ENCODE results near the gene EPS8.
"Not testable (repeated sequence)": the region's sequence is repeated elsewhere in the genome, so short reads cannot be mapped to it uniquely, and the experiment has no call there.

Gene EPS8

GRCh38 chr12:15756822-15757221, 32.4 kb downstream of the EPS8 start:
- DNase-seq (ENCODE audit: low read depth) = no peak

GRCh38 chr12:15754233-15754632, 35.0 kb downstream of the EPS8 start:
- DNase-seq (ENCODE audit: low read depth) = no peak

GRCh38 chr12:15752785-15753184, 36.4 kb downstream of the EPS8 start:
- DNase-seq (ENCODE audit: low read depth) = no peak

- DNase-seq (ENCODE audit: low read depth) = no peak
Measured at GRCh38 chr12:15751741-15752140, 37.4 kb downstream of the EPS8 start.

GRCh38 chr12:15749937-15750336, 39.3 kb downstream of the EPS8 start:
- no peak for DNase-seq (ENCODE audit: low read depth)

- not testable (repeated sequence) for DNase-seq (ENCODE audit: low read depth)
Measured at GRCh38 chr12:15741870-15742269, 47.3 kb downstream of the EPS8 start.

- no peak for DNase-seq (ENCODE audit: low read depth)
Measured at GRCh38 chr12:15741082-15741481, 48.1 kb downstream of the EPS8 start.

GRCh38 chr12:15740389-15740788, 48.8 kb downstream of the EPS8 start:
- DNase-seq (ENCODE audit: low read depth) = not testable (repeated sequence)

GRCh38 chr12:15738438-15739015, 50.7 kb downstream of the EPS8 start:
- no peak for DNase-seq (ENCODE audit: low read depth)

- no peak for DNase-seq (ENCODE audit: low read depth)
Measured at GRCh38 chr12:15735837-15736615, 53.2 kb downstream of the EPS8 start.

GRCh38 chr12:15733136-15733535, 56.1 kb downstream of the EPS8 start:
- DNase-seq (ENCODE audit: low read depth) = no peak

- DNase-seq (ENCODE audit: low read depth) = no peak
Measured at GRCh38 chr12:15732341-15733061, 56.7 kb downstream of the EPS8 start.

GRCh38 chr12:15731940-15732339, 57.2 kb downstream of the EPS8 start:
- no peak for DNase-seq (ENCODE audit: low read depth)

GRCh38 chr12:15729097-15729496, 60.1 kb downstream of the EPS8 start:
- DNase-seq (ENCODE audit: low read depth) = no peak

- no peak for DNase-seq (ENCODE audit: low read depth)
Measured at GRCh38 chr12:15728118-15728598, 61.0 kb downstream of the EPS8 start.

- DNase-seq (ENCODE audit: low read depth) = no peak
Measured at GRCh38 chr12:15726878-15727150, 62.4 kb downstream of the EPS8 start.

- DNase-seq (ENCODE audit: low read depth) = no peak
Measured at GRCh38 chr12:15726027-15726877, 62.9 kb downstream of the EPS8 start.

- no peak for DNase-seq (ENCODE audit: low read depth)
Measured at GRCh38 chr12:15722951-15723350, 66.2 kb downstream of the EPS8 start.

- no peak for DNase-seq (ENCODE audit: low read depth)
Measured at GRCh38 chr12:15721316-15722115, 67.7 kb downstream of the EPS8 start.

GRCh38 chr12:15720295-15720694, 68.9 kb downstream of the EPS8 start:
- no peak for DNase-seq (ENCODE audit: low read depth)

- DNase-seq (ENCODE audit: low read depth) = no peak
Measured at GRCh38 chr12:15719230-15719629, 70.0 kb downstream of the EPS8 start.

Data from activated T-helper 9 cell treated with anti-CD3 and anti-CD28 coated beads, Interleukin-2, amount 50 U/mL, for 16 hours (primary cell).